ENCODE measurements around the gene ZFYVE27. TPM values are rescaled to one million over a fixed set of nuclear protein-coding genes. Genes with fewer than 3 reads are reported as not detected.

Gene ZFYVE27
- total RNA-seq, 1 donor from 2014 or later, result 48.5 TPM

DNA sequence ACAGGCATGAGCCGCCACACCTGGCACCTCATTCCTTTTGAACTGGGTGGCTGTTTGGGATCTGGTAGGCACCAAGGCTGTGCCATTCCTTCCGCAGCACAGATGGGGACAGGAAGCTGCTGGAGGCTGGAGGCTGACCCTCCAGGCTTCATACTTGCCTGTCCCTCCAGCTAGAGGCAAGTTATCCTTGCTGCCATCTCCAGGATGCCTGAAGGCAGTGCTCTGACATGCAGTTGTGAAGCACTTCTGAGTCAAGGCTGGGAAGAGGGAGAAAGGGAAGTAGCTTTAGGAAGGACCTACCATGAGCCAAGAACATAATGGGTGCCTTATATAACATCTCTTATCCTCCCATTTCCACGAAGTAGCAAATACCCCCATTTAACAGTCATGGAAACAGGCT, 13.9 kb upstream of the ZFYVE27 start:
- TF ChIP-seq, protein P1, sequence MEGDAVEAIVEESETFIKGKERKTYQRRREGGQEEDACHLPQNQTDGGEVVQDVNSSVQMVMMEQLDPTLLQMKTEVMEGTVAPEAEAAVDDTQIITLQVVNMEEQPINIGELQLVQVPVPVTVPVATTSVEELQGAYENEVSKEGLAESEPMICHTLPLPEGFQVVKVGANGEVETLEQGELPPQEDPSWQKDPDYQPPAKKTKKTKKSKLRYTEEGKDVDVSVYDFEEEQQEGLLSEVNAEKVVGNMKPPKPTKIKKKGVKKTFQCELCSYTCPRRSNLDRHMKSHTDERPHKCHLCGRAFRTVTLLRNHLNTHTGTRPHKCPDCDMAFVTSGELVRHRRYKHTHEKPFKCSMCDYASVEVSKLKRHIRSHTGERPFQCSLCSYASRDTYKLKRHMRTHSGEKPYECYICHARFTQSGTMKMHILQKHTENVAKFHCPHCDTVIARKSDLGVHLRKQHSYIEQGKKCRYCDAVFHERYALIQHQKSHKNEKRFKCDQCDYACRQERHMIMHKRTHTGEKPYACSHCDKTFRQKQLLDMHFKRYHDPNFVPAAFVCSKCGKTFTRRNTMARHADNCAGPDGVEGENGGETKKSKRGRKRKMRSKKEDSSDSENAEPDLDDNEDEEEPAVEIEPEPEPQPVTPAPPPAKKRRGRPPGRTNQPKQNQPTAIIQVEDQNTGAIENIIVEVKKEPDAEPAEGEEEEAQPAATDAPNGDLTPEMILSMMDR (IDR thresholded peaks at IDR 0.05; ENCODE audit: partially characterized antibody, unreplicated experiment), result no peak
- Mint-ChIP-seq H3K27ac (ENCODE audit: unreplicated experiment) (no peak overlapping the region), H3K36me3 (ENCODE audit: unreplicated experiment) (no peaks in the 10 kb centered on the region), H3K9me3 (ENCODE audit: unreplicated experiment) (no peaks in the 10 kb centered on the region), H3K27me3 (ENCODE audit: unreplicated experiment) (peaks cover 2% of the 10 kb centered on the region), H3K4me1 (ENCODE audit: low read depth, unreplicated experiment) (peaks cover 12% of the 10 kb centered on the region), H3K4me3 (ENCODE audit: unreplicated experiment) (no peak overlapping the region)
- no peak for DNase-seq

DNA sequence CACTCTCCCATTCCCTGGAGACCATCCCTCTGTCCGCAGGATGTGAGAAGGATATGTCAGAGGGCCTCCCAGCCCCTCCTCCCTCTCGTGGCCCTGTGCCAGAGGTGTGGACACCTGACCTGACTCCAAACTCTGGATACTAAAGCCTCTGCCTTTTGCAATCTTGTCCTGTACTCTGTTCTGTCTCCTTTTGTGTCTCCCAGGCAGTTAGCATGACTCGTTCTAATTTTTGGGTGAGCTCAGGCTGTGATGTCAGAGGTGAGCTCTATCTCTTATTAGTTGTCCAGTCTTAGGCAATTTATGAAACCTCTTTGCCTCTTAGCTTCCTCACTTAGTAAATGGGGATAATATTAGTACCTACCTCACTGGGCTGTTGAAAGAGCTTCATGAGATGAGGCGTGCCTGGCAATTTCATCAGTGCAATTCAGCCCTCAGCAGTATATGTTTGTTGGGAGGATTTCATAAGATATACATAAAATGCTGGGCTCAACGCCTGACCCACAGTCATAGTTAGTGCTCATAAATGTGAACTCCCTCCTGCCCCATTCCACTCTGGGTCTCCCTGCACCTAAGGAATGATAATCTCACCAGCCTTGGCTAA, 12.5 kb upstream of the ZFYVE27 start:
- H3K36me3 Mint-ChIP-seq (ENCODE audit: unreplicated experiment), result no peaks in the 10 kb centered on the region
- no peak for DNase-seq
- TF ChIP-seq, protein P1 (IDR thresholded peaks at IDR 0.05; ENCODE audit: partially characterized antibody, unreplicated experiment), result no peak
- H3K4me3 Mint-ChIP-seq (ENCODE audit: unreplicated experiment), result no peak overlapping the region
- H3K27ac Mint-ChIP-seq (ENCODE audit: unreplicated experiment), result no peak overlapping the region
- no peaks in the 10 kb centered on the region for H3K9me3 Mint-ChIP-seq (ENCODE audit: unreplicated experiment)
- peaks cover 4% of the 10 kb centered on the region for H3K27me3 Mint-ChIP-seq (ENCODE audit: unreplicated experiment)
- H3K4me1 Mint-ChIP-seq (ENCODE audit: low read depth, unreplicated experiment), result peaks cover 4% of the 10 kb centered on the region

DNA sequence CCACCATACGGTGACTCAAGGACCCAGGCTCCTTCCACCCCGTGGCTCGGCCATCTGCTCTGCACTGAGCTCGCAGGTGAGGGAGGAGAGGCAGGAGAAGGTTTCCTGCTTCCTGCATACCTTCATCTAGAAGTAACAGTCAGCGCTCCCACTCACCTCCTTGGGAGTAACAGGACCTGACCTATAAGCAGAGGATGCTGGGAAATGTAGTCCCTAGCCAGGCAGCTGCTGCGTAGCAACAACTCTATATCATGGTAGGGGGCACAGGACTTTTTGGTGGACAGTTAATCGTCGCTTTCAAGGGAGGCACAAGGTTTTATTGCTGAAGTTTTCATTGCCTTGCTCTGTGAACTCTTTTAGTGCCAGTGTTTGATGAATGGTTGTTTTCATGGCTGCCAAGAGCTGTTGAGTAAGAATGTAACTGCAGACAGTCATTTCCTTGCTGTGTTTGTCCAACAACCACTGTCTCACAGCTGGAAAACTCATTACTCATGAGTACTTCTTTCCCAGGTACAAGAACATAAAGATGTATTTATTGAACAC, 10.2 kb upstream of the ZFYVE27 start:
- no peak overlapping the region for H3K27ac Mint-ChIP-seq (ENCODE audit: unreplicated experiment)
- no peak for DNase-seq
- peaks cover 2% of the 10 kb centered on the region for H3K27me3 Mint-ChIP-seq (ENCODE audit: unreplicated experiment)
- H3K4me1 Mint-ChIP-seq (ENCODE audit: low read depth, unreplicated experiment), result peaks cover 4% of the 10 kb centered on the region
- H3K4me3 Mint-ChIP-seq (ENCODE audit: unreplicated experiment), result no peak overlapping the region
- TF ChIP-seq, protein P1 (IDR thresholded peaks at IDR 0.05; ENCODE audit: partially characterized antibody, unreplicated experiment), result no peak
- no peaks in the 10 kb centered on the region for H3K36me3 Mint-ChIP-seq (ENCODE audit: unreplicated experiment)
- no peaks in the 10 kb centered on the region for H3K9me3 Mint-ChIP-seq (ENCODE audit: unreplicated experiment)

DNA sequence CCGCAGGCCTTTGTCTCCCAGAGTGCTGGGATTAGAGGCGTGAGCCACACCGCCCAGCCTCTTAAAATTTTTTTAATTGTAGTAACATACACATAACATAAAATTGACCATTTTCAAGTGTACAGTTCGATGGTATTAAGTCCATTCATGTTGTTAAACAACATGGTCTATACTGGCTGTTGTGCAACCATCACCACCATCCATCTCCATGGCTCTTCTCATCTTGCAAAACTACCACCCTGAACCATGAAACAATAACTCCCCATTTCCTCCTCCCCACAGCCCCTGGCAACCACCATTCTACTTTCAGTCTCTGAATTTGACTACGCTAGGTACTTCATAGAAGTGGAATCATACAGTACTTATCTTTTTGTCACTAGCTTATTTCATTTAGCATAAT, 7.9 kb upstream of the ZFYVE27 start:
- Mint-ChIP-seq H3K36me3 (ENCODE audit: unreplicated experiment) (no peaks in the 10 kb centered on the region), H3K9me3 (ENCODE audit: unreplicated experiment) (no peaks in the 10 kb centered on the region), H3K27me3 (ENCODE audit: unreplicated experiment) (peaks cover 2% of the 10 kb centered on the region), H3K4me3 (ENCODE audit: unreplicated experiment) (no peak overlapping the region), H3K27ac (ENCODE audit: unreplicated experiment) (no peak overlapping the region), H3K4me1 (ENCODE audit: low read depth, unreplicated experiment) (peaks cover 4% of the 10 kb centered on the region)
- DNase-seq, result no peak
- TF ChIP-seq, protein P1 (IDR thresholded peaks at IDR 0.05; ENCODE audit: partially characterized antibody, unreplicated experiment), result no peak

DNA sequence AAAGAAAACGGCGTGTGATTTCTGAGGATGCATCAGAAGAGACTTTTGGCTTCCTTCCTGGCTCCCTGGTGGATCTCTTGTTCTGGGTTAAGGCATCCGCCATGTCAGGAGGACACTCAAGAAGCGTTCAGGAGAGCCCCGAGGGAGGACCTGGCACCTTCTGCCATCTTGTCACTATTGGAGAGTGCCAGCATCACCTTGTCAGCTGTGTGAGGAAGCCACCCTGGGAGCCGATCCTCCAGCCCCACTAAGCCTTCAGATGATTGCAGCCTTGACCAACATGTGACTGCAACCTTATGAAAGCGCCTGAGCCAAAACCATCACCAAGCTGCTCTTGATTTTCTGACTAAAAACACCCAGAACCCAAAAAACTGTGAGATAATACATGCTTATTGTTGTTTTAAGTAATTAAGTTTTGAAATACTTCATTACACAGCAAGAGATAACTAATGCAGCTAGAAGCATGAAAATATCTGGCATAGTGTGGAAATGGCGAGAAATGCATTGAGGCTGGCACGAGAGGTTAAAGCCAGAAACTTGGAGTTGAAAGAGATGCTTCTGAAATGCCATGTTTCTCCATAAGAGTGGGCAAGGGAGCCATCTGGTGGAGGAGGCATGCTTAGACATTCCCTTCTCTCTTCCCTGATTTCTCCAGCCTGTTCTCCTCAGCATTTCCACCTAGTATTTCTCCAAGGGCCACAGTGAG, 5.4 kb upstream of the ZFYVE27 start:
- Mint-ChIP-seq H3K27ac (ENCODE audit: unreplicated experiment) (no peak overlapping the region), H3K9me3 (ENCODE audit: unreplicated experiment) (peaks cover 6% of the 10 kb centered on the region), H3K4me3 (ENCODE audit: unreplicated experiment) (no peak overlapping the region), H3K4me1 (ENCODE audit: low read depth, unreplicated experiment) (no peaks in the 10 kb centered on the region), H3K27me3 (ENCODE audit: unreplicated experiment) (peaks cover 9% of the 10 kb centered on the region), H3K36me3 (ENCODE audit: unreplicated experiment) (peaks cover 9% of the 10 kb centered on the region)
- peak; percentile 65 for DNase-seq
- TF ChIP-seq, protein P1 (IDR thresholded peaks at IDR 0.05; ENCODE audit: partially characterized antibody, unreplicated experiment), result peak; percentile 60

All from glutamatergic neuron (in vitro differentiated cells).